GM19372 (cell line): Measurements from ENCODE around the gene CMTM2.
"Not testable (repeated sequence)": the region's sequence is repeated elsewhere in the genome, so short reads cannot be mapped to it uniquely, and the experiment has no call there.

Experiments used
- ATAC-seq: cut with Tn5 transposase; IDR thresholded peaks from one replicate; pipeline ENCODE4 v1.9.1; 2021; ENCODE audit warnings: mild to moderate bottlenecking, low read depth, moderate library complexity; ENCODE audit not compliant: unreplicated experiment

Gene CMTM2

DNA sequence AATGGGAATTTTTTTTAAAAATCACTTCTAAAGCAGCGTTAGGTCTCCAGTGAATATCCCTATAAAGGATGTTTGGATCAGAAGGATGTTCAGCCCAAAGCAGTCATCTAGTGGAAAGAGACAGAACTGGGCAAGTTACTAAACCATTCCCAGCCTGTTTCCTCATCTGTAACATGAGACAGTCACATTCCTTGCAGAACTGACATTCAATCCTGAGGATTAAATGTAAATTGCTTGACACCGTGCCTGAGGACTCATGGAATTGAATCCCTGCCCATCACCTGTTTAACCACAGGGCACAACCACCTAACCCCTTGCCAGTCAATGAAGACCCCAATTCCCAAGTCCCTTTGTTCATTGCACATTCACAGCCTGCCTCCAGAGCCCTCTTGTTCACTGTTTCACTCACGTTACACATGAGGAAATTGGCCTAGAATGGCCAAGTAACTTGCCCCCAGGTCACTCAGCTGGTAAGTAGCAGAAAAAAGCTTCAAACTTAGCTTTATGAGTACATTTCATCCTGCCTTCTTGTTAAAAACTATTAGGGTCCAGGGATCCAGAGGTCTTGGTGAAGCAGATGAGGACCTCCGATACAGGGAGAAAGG lies 1.4 kb downstream of the CMTM2 start:
- no peak for ATAC-seq

DNA sequence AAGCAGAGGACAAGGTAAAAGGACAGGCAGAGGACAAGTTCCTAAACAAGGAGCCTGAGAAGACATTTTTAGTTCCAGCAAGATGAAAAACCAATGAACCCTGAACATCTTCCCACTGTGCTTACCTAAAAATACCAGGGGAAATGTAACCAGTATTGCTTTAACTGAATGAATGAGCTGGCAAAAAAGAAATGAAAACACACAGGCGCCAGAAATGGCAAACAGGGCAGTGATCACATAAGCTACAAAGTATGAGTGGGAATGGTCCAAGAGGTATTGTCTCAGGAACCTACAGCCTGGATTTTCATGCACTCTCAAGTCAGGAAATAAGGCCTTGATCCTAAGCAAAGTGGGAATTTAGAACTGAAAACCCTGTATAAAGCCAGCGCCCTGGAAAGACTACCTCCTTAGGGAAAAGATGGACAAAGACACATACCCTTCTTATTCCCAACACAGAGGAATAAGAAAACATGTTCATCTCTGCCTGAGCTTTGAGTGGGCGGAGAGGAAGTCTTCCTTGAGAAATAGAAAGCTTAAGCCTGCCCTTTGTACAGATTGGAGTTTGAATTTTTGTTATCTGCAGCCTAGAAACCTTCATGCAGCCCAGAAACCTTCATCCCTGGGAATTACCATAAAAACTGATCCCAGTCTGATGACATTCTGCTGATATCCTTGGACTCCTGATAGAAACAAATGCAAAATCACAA lies 2.1 kb downstream of the CMTM2 start:
- no peak for ATAC-seq

DNA sequence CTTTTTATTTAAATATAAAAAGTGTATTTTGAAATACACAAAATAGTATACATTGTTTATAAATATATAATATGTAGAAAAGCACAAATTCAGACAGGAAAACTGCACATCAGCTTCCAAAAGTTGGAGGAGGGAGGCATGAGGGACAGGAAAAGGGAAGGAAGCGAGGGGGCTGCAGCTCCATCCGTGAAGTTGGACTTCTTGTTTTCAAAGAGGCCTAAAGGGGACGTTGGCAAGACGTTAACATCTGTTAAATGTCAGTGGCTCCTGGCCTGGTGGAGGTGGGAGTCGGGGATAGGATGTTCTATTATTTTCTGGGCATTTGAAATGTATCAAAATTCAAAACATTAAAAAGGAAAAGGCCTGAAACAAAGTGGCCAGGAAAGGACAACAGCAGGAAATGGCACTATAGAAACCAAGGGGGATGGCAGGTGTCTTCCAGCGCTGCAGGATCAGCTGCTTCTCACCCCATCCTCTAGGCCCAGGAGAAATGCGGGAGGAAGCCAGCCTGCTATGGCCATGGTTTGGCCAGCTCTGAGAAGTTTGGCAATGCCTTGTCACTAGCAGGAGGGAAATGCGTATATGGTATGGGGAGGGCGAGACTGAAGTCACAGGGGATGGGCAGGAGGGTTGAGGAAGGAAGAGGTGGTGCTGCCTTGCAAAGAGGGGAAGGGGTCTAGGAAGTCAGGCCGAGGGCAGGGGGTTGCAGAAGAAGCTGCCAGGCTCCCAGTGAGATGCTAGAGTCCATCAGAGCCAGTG lies 6.4 kb downstream of the CMTM2 start:
- no peak for ATAC-seq

DNA sequence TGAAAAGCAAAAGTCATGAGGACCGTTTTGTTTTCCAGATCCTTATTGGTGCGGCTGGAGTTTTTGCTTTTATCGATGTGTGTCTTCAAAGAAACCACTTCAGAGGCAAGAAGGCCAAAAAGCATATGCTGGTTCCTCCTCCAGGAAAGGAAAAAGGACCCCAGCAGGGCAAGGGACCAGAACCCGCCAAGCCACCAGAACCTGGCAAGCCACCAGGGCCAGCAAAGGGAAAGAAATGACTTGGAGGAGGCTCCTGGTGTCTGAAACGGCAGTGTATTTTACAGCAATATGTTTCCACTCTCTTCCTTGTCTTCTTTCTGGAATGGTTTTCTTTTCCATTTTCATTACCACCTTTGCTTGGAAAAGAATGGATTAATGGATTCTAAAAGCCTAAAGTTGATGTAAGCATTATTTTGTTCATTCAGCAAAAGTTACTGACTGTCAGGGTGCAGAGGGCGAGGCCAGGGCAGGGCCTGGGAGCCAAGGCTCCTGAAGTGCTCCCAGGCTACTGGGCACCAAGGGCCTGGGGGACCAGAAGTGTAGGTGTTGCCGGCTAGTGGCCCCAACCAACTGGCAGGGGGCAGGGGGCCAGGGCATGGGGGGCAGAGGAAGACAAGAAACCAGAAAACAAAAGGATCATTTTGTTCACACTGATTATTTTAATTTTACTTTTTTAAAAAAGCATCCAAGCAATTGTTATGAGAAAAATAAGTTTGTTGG lies 8.8 kb downstream of the CMTM2 start:
- ATAC-seq, result no peak

DNA sequence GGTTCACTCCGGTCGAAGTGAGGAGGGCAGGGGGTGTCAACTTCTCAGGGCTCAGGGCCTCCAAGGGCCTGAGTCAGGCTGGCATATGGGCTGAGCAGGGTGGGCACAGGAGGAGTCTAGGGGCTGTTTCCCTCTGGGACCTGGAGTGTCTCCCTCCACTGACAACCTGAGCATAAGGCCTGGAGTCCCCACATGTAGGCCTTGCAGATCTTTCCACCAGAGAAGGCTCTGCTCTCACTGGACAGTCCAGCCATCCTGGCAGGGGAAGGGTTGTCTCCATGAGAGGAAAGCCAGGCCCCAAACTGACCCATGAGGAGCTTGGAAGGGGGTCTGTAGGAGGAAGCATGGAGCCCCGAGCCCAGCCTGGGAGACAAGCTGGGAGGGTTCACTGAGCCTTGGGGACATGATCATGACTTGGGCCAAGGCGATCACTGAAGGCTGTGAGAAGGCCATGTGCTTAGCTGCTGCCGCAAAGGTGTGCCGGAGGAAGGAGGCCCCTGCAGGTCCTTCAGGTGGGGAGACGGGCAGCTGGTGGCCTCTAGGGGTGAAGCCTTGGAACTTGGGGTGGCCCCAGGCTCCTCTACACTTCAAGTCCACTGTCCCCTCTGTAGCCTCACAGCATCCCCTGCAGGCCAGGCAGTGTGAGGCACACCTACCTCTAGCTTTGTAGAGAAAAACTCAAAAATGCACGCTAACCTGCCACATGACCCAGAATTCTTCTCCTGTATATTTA lies 9.9 kb downstream of the CMTM2 start:
- peak; percentile 86 for ATAC-seq

DNA sequence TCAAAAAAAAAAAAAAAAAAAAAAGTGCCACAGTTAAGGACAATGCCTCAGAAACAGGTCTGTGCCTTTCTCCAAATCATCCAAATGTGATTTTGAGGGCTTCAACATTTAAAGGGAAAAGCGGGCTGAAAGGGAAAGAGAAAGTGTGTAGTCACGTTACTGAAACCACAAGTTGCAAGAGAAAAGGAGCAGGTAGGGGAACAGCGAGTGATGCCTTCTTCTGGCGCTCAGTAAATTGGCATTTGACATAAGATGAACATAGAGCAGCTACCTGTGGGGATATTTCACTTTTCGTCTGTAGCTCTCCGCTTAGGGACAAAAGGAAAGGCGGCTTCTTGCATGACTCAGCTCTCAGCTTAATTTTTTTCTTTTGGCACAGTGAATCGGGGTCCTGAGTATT lies 11.1 kb downstream of the CMTM2 start:
- no peak for ATAC-seq

DNA sequence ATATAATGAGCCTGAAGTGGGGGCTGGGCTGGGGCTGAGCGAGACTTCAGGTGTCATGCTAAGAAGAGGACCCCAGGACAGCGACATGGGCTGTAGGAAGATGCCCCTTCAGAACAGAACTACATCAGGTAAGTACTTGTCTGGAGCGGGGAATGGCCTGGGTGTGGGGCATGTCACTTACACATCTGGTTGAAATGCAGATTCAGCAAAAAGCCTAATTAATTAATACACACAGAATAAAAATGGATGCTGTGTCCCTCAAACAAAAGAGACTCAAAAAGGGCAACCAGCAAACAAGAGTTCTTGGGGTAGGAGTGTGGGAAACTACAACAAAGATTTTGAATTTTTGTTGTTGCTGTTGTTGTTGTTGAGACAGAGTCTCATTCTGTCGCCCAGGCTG lies 11.8 kb downstream of the CMTM2 start:
- ATAC-seq, result no peak

DNA sequence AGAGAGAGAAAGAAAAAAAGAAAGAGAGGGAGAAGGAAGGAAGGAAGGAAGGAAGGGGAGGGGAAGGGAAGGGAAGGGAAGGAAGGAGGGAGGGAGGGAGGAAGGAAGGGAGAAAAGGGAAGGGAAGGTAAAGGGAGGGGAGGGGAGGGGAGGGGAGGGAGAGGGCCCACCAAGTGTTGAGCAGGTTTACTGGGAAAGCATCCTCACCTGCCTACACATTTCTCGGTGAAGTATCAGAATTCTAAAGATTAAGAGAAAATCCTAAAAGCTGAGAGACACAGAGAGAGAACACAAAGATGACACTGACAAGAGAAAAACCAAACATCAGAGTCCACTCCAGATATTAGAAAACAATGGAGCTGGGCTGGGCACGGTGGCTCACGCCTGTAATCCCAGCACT lies 13.0 kb downstream of the CMTM2 start:
- ATAC-seq, result no peak

DNA sequence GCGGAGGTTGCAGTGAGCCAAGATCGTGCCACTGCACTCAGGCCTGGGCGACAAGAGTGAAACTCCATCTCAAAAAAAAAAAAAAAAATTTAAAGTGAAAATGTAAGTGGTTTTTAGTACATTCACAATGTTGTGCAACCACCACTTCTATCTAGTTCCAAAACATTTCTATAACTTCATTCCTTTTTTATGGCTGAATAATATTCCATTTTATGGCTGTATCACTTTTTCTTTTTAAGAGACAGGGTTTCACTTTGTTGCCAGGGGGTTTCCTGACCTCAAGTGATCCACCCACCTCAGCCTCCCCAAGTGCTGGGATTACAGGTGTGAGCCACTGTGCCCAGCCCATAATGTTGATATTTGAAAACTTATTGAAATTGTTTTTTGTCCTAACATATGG lies 13.6 kb downstream of the CMTM2 start:
- no peak for ATAC-seq

DNA sequence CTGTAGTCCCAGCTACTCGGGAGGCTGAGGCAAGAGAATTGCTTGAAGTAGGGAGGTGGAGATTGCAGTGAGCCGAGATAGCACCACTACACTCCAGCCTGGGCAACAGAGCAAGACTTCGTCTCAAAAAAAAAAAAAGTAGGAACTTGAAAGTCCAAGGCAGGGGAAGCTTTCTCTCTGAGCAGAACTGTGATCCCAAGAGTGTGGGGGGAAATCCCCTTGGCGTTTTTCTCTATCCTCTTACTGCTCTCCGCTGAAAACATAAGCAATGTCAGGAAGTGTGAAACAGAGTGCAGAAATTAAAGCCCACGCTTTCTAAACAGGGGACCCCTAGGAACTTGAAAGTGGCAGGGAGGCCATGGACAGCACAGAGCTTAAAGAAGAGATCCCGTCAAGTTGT lies 15.5 kb downstream of the CMTM2 start:
- no peak for ATAC-seq

DNA sequence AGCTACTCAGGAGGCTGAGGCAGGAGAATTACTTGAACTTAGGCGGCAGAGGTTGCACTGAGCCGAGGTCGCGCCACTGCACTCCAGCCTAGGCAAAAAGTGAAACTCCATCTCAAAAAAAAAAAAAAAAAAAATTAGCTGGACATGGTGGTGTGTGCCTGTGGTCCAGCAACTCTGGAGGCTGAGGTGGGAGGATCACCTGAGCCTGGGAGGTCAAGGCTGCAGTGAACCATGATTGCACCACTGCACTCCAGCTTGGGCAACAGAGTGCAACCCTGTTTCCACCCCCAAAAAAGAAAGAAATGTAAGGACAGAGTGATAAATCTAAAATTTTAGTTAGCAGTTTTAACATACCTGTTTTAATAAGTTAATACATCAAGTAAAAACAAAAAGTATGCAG lies 17.3 kb downstream of the CMTM2 start:
- ATAC-seq, result not testable (repeated sequence)

DNA sequence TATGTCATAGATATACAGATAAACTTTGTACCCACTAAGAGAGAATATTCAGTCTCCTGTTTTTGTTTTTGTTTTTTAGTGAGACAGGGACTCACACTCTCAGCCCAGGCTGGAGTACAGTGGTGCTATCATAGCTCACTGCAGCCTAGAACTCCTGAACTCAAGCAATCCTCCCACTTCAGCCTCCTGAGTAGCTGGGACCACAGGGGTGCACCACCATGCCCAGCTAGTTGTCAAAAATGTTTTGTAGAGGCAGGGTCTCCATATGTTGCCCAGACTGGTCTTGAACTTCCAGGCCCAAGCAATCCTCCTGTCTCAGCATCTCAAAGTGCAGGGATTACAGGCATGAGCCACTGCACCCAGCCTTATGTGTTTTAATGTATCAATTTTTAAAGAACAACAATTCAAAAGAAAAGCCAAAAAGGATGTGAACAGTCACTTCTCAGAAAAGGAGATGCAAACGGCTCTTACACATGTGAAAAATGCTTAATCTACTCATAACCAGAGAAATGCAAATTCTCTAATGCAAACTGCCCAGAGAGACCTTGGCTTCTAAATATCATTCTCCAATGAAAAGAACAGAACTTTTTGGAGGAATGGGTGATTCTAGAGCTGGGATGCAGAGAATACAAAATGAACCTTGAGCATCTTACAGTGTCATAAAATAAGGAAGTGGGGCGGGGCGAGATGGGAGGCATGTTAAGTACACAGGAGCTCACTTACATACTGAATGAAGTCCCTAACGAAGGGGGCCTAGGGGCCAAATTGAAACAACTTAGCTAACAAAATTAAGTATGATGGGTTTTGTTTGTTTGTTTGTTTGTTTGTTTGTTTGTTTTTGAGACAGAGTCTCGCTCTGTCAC lies 18.0 kb downstream of the CMTM2 start:
- ATAC-seq, result no peak

DNA sequence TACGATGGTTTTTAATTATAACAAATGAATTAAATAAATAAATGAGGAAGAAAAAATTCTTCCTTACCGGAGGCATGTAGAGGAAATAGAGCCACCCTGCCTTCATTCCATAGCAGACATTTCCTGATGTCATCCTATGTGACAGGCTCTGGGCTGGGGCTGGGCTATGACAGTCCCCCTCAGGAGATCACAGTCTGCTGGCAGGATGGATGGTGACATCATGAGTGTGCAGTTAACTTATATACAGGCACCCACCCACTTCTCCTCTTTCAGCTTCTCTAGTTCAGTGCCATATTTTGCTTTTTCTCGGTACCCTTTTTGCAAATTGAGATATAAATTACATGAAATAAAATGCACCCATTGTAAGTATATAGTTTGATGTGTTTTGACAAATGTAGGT lies 18.8 kb downstream of the CMTM2 start:
- no peak for ATAC-seq

DNA sequence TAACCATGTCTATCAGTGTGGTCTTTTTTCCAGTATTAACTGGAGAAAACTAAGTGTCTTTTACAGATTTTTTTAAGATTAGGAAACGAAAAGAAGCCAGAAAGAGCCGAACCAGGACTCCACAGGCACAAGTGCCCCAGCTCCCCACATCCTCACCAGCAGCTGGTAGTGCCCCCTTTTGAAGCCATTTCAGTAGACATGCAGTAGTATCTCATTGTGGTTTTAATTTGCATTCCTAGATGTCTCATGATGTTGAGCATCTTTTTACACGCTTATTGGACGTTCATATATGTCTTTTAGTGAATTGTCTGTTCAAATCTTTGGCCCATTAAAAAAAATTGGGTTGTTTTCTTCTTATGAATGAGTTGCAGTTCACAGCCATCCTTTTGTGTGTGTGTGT lies 20.5 kb downstream of the CMTM2 start:
- ATAC-seq, result no peak

DNA sequence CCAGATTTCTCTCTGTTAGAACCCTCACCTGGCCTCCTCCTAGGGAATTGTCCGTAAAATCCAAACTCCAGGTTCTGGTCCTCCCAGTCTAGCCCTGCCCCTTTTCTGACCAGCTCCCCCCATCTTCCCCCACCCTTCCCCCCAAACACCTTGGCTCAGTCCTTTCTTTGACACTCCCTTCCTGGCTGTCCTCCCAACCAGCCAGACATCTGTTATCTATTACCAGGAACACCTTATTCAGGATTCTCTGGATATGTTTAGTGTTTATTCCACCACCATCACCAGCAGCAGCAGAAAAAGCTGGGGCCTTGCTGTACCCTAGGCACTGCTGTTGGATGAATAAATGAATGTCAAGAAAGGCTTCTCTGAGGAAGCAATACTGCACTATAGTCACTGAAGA lies 21.2 kb downstream of the CMTM2 start:
- no peak for ATAC-seq

DNA sequence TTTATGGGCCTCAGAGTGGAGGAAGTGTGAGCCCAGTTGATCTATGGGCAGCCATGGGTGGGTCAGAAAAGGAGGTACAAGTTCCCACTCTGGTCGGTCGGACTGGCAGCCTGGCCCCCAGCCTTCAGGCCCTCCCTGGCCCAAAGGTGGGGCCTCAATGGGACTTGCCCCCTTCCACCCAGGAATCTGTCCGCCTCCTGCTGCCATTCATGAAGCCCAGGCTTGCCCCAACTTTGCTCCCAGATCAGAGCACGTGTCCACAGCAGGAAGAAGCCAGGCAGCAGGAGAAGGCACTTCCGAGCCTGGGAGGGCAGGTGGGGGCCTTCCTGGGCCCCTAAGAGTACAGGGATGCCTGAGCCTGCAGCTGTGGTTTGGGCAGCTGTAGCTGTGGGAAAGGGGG lies 22.2 kb downstream of the CMTM2 start:
- no peak for ATAC-seq

DNA sequence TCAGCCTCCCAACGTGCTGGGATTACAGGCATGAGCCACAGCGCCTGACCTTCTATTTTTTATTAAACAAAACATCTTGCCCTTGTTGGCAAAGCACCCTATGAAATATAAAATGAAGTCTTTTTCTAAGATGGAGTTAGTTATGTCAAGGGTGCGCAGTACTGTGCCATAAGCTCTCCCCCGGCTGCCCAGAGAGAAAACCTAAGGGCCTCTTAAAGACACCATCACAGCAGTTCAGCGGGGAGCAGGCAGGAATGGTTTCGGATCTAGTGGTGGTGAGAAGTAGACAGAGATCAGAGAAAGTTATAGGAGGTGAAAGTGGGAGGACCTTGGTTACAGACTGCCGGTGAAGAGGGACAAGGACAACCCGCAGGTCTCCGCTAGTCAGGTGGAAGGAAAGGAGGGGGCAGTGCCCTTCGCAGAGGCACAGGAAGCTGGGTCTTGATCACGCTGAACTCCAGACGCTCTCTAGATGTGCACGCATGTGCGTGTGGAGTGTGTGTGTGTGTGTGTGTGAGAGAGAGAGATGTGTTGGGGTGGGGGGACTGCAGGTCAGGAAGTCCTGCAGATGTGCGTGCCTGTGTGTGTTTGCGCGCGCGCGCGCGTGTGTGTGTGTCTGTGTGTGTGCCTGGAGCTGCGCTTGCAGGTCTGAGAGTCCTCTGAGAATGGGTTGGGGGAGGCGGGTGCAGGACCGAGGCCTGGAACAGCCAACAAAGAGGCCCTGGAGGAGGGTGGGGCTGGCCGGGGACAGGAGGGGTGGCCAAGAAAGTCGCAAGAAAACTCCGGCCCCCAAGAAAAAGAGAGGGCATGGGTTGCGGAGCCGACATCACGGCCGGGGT lies 24.5 kb downstream of the CMTM2 start:
- no peak for ATAC-seq

DNA sequence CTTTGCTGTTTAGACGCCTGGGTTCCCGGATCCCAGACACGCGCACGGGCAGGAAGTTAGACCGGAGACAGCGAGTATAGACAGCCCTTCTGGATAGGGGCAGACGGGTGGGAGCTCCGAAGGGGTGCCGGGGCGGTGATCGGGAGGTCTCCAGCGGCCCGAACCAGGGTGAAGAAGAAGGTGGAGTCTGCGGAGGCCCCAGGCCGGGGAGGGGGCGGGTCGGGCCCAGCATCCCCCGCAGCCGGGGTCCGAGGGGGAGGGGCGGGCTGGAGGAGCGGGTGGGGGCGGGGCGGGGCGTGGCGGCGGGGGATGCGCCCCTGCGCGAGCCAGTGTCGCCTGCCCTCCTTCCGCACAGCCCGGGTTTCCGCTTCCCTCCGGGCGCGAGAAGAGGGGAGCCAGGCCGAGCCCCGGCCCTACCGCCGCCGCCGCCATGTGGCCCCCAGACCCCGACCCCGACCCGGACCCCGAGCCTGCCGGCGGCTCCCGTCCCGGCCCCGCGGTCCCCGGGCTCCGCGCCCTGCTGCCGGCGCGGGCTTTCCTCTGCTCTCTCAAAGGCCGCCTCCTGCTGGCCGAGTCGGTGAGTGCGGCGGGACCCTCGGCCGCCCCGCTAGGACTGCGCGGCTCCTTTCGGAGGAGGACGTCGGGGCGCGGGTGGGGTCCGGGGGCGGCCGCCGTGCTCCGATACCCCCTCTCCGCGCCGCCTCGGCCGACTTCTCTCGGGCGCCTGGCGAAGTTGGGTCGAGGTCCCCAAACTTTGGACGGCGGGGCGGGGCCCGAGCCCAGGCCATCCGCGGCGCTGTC lies 25.3 kb downstream of the CMTM2 start, which contains the start of gene CMTM3:
TSS of gene CMTM3 (plus strand) at position 329 of the 801 bp plus-strand sequence. CDS start at position 431, 102 bp downstream.
- peak; percentile 55 for ATAC-seq
